Mucosa of descending colon (tissue), 3 donors: ENCODE data around the gene AKAP6. TPM values are rescaled to one million over a fixed set of nuclear protein-coding genes. Genes with fewer than 3 reads are reported as not detected.

Experiments
- ATAC-seq: fragments of 200-7000 bp; cut with Tn5 transposase; one replicate; pipeline ENCODE4 v1.9.1; 2020; ENCODE audit warnings: mild to moderate bottlenecking, moderate library complexity
- DNase-seq, 3 donors: peaks; one replicate each; pipeline ENCODE4 v3.0.0-alpha.2; 2020
- H3K36me3 ChIP-seq: fragments of 200-600 bp; one replicate; pipeline ENCODE4 v1.8.0; 2021; ENCODE audit warnings: low read depth, mild to moderate bottlenecking
- H3K4me1 ChIP-seq: fragments of 200-600 bp; one replicate; pipeline ENCODE4 v1.8.0; 2021; ENCODE audit warnings: low read depth, mild to moderate bottlenecking
- H3K4me3 ChIP-seq: fragments of 200-600 bp; one replicate; pipeline ENCODE4 v1.8.0; 2021; ENCODE audit warnings: mild to moderate bottlenecking
- H3K9me3 ChIP-seq: fragments of 200-600 bp; one replicate; pipeline ENCODE4 v1.8.0; 2021; ENCODE audit warnings: mild to moderate bottlenecking
- intact Hi-C, 2 donors: fragments of 100-400 bp; cut with DNase I in 1 of 2; cut with micrococcal nuclease in 1 of 2; formaldehyde crosslinking; loops; one replicate each; pipeline versions ENCODE4 v1.11.0 to v1.11.1; 2022; cut with DNase I, micrococcal nuclease
- total RNA-seq, 3 donors: library from RNA; stranded (reverse); fragmentation: NEBNext Ultra II Directional in 2 of 3; extraction: Animal tissue kit (Norgen Biotek cat#: 25700) in 2 of 3; gene quantifications; one replicate each; pipeline versions ENCODE4 v1.2.1 to v1.2.4, GENCODE V29; 2021 to 2023
- TF ChIP-seq, protein P1 (sequence below): fragments of 200-600 bp; IDR thresholded peaks from one replicate; pipeline ENCODE4 v1.8.0; 2022; ENCODE audit warnings: antibody characterized with exemption, mild to moderate bottlenecking
- donor health status: DM: no; HTN: no; CAD: no; lungs with moderate emphysema.
- donor health status: DM: no; HTN: no; CAD: no.
- donor health status: DM: no; HTN: yes; CAD: no.

AKAP6 gene
- total RNA-seq, 3 donors from 2014 or later, result 4.2 to 30.8 (median 5.4) TPM

DNA sequence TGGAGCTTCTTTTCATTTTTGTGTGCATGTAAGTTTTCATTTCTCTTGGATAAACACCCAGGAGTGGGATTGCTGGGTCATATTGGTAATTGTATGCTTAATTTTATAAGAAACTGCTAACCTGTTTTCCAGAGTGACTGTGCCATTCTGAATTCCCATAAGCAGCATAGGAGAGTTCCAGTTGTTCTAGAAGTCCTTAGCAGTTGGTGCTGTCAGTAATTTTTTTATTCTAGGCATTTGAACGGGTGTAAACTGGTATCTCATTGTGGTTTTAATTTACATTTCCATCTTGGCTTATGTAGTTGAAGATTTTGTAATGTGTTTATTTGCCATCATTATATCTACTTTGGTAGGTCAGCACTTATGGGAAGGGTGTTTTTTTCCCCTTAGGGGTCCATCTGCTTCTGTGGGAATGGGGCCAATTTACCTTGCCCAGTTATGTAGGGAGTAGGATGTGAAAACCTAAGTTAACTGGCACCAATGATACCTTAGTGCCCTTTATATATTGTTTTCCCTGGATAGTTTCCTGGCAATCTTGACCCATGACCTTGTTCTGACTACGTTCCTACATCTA, 202.9 kb downstream of the AKAP6 start:
- Histone ChIP-seq H3K9me3 (no peaks in the 10 kb centered on the region), H3K36me3 (no peaks in the 10 kb centered on the region), H3K4me3 (no peak overlapping the region), H3K4me1 (no peaks in the 10 kb centered on the region)
- ATAC-seq, result no peak
- TF ChIP-seq, protein P1, sequence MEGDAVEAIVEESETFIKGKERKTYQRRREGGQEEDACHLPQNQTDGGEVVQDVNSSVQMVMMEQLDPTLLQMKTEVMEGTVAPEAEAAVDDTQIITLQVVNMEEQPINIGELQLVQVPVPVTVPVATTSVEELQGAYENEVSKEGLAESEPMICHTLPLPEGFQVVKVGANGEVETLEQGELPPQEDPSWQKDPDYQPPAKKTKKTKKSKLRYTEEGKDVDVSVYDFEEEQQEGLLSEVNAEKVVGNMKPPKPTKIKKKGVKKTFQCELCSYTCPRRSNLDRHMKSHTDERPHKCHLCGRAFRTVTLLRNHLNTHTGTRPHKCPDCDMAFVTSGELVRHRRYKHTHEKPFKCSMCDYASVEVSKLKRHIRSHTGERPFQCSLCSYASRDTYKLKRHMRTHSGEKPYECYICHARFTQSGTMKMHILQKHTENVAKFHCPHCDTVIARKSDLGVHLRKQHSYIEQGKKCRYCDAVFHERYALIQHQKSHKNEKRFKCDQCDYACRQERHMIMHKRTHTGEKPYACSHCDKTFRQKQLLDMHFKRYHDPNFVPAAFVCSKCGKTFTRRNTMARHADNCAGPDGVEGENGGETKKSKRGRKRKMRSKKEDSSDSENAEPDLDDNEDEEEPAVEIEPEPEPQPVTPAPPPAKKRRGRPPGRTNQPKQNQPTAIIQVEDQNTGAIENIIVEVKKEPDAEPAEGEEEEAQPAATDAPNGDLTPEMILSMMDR, result no peak
- intact Hi-C loops, result no loop called here
- DNase-seq, result no peak

DNA sequence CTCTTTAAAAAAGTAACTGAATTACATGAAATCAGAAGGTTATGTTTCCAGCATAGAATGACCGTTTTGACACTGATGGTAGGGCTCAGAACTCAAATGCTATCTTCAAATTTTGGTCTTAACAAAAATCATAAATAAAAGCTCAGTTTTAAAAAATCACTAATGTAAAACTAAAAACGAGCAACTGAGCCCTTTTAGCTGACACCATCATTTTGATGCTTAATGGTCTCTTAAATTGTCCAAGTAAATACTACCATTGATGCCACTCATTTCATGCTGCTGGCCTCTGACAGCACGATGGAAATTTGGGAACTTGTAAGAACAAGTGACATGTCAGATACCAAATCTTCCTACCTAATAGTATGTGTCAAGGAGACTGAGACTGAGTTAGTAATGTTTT, 205.0 kb downstream of the AKAP6 start:
- no peak for DNase-seq
- Histone ChIP-seq H3K9me3 (no peaks in the 10 kb centered on the region), H3K4me1 (no peaks in the 10 kb centered on the region), H3K36me3 (no peaks in the 10 kb centered on the region), H3K4me3 (no peak overlapping the region)
- TF ChIP-seq, protein P1, result no peak
- intact Hi-C loops, result no loop called here
- ATAC-seq, result no peak

DNA sequence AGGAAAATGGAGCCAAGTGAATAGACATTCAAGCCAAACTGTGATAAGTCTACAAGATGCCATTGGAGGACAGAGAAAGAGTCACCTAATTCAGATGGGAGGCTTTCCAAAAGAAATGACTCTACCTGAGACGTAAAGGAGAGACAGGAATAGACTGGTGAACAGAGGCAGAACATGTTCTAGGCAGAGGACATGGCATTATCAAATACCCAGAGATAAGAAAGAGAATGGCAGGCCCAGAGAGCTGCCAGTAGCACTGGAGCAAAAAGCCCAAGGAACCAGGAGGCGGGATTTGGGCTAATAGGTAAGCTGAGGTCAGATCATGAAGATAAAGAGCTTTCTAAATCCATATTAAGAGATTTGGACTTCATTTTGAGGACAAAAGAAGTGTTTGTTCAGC, 207.1 kb downstream of the AKAP6 start:
- DNase-seq (no peak), ATAC-seq (no peak)
- H3K4me1 ChIP-seq, result no peaks in the 10 kb centered on the region
- H3K9me3 ChIP-seq, result no peaks in the 10 kb centered on the region
- H3K4me3 ChIP-seq, result no peak overlapping the region
- H3K36me3 ChIP-seq, result no peaks in the 10 kb centered on the region
- intact Hi-C loops, result no loop called here
- TF ChIP-seq, protein P1, result no peak

DNA sequence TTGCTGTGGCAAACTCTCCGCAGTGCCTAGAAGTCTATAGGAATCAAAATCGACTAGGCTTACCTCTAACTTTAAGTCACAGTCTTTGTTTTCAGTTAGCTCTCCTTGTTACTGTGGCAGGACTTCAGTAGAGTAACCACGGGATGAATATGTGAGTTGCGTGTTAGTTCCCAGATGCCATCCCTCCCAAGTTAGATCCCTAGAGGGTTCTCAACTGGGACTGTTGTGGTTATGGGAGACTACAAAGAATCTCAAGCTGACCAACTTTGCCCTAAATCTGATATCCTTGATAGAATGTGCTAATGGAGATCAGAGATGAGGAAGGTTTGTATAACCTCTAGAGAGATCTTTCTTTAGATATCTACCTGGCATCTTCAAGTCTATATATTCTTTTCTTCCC, 208.1 kb downstream of the AKAP6 start:
- DNase-seq, result no peak
- no peaks in the 10 kb centered on the region for H3K36me3 ChIP-seq
- intact Hi-C loops, result no loop called here
- H3K4me1 ChIP-seq, result no peaks in the 10 kb centered on the region
- no peak for ATAC-seq
- TF ChIP-seq, protein P1, result no peak
- H3K4me3 ChIP-seq, result no peak overlapping the region
- H3K9me3 ChIP-seq, result no peaks in the 10 kb centered on the region

DNA sequence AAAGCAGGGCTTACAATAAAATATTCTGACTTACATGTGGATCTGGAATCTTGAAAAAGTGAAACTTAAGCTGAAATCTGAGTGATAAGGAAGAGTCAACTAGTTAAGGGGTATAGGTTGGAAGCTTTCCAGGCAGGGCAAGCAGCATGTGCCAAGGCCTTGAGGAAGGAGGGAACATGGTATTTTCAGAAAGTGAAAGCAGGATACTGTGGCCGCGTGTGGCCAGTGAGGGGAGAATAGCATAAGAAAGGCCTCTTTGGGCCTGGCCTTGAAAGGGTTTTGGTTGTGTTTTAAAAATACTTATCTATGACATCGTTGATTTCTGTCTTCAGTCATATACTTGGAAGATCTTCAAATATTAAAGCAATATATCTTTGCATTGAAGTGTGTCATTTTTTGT, 213.4 kb downstream of the AKAP6 start:
- no peak for DNase-seq
- H3K4me1 ChIP-seq, result no peaks in the 10 kb centered on the region
- H3K9me3 ChIP-seq, result no peaks in the 10 kb centered on the region
- intact Hi-C loops, result no loop called here
- TF ChIP-seq, protein P1, result no peak
- no peak overlapping the region for H3K4me3 ChIP-seq
- H3K36me3 ChIP-seq, result no peaks in the 10 kb centered on the region
- peak; percentile 59 for ATAC-seq

DNA sequence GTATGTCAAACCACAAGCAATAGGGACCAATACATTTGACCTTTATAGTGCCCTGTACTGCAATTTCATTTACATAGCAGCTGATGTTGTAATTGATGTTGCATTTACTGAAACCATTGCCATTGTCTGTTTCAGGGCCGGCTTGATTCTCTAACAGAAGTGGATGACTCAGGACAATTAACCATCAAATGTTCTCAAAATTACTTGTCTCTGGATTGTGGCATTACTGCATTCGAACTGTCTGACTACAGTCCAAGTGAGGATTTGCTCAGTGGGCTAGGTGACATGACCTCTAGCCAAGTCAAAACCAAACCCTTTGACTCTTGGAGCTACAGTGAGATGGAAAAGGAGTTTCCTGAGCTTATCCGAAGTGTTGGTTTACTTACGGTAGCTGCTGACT, 216.0 kb downstream of the AKAP6 start:
- Histone ChIP-seq H3K36me3 (no peaks in the 10 kb centered on the region), H3K9me3 (no peaks in the 10 kb centered on the region), H3K4me3 (no peak overlapping the region), H3K4me1 (no peaks in the 10 kb centered on the region)
- TF ChIP-seq, protein P1, result no peak
- intact Hi-C loops, result no loop called here
- DNase-seq (no peak), ATAC-seq (no peak)
